Central memory CD8-positive, alpha-beta T cell (primary cell): ENCODE results near the gene C5orf22.
"Not testable (repeated sequence)": the region's sequence is repeated elsewhere in the genome, so short reads cannot be mapped to it uniquely, and the experiment has no call there.

Experiments
- ATAC-seq: fragments of 150-1000 bp; cut with Tn5 transposase; replicated peaks from 2 replicates; pipeline ENCODE4 v1.10.0; 2022; ENCODE audit warnings: mild to moderate bottlenecking, moderate FRiP score, moderate number of reproducible peaks; ENCODE audit not compliant: poor library complexity, severe bottlenecking; ENCODE audit errors: extremely low read depth
- DNase-seq, 2 donors: peaks; one replicate each; pipeline ENCODE4 v3.0.0; 2021; ENCODE audit warnings: low spot score in 2 of 2
- H3K27ac Mint-ChIP-seq: one replicate; pipeline ENCODE4 v1.8.0; 2022; ENCODE audit warnings: low read depth, mild to moderate bottlenecking, moderate library complexity, mixed read lengths
- H3K27me3 Mint-ChIP-seq: one replicate; pipeline ENCODE4 v1.8.0; 2022; ENCODE audit warnings: mixed read lengths
- H3K36me3 Mint-ChIP-seq: one replicate; pipeline ENCODE4 v1.8.0; 2022; ENCODE audit warnings: mild to moderate bottlenecking, moderate library complexity, mixed read lengths; ENCODE audit not compliant: insufficient read depth
- H3K4me1 Mint-ChIP-seq: one replicate; pipeline ENCODE4 v1.8.0; 2022; ENCODE audit warnings: mixed read lengths
- H3K4me3 Mint-ChIP-seq: one replicate; pipeline ENCODE4 v1.8.0; 2022; ENCODE audit warnings: mild to moderate bottlenecking, moderate library complexity, mixed read lengths
- H3K9me3 Mint-ChIP-seq: one replicate; pipeline ENCODE4 v1.8.0; 2022; ENCODE audit warnings: mixed read lengths

C5orf22 gene

GRCh38 chr5:31587546-31587945 lies 55.4 kb downstream of the C5orf22 start:
- no peak overlapping the region for H3K4me3 Mint-ChIP-seq
- H3K27ac Mint-ChIP-seq, result no peak overlapping the region
- no peaks in the 10 kb centered on the region for H3K36me3 Mint-ChIP-seq
- ATAC-seq (no peak), DNase-seq (no peak)
- no peaks in the 10 kb centered on the region for H3K9me3 Mint-ChIP-seq
- no peaks in the 10 kb centered on the region for H3K4me1 Mint-ChIP-seq
- peaks cover 24% of the 10 kb centered on the region for H3K27me3 Mint-ChIP-seq

GRCh38 chr5:31593665-31594064 lies 61.6 kb downstream of the C5orf22 start:
- no peak for DNase-seq
- peaks cover 9% of the 10 kb centered on the region for H3K27me3 Mint-ChIP-seq
- no peaks in the 10 kb centered on the region for H3K4me1 Mint-ChIP-seq
- no peak overlapping the region for H3K27ac Mint-ChIP-seq
- H3K9me3 Mint-ChIP-seq, result no peaks in the 10 kb centered on the region
- no peaks in the 10 kb centered on the region for H3K36me3 Mint-ChIP-seq
- no peak for ATAC-seq
- H3K4me3 Mint-ChIP-seq, result no peak overlapping the region

GRCh38 chr5:31596354-31596753 lies 64.3 kb downstream of the C5orf22 start:
- Mint-ChIP-seq H3K4me3 (no peak overlapping the region), H3K4me1 (no peaks in the 10 kb centered on the region), H3K27ac (no peak overlapping the region), H3K27me3 (peaks cover 17% of the 10 kb centered on the region), H3K36me3 (no peaks in the 10 kb centered on the region), H3K9me3 (no peaks in the 10 kb centered on the region)
- DNase-seq (no peak), ATAC-seq (no peak)

- ATAC-seq (no peak), DNase-seq (no peak)
- no peak overlapping the region for H3K4me3 Mint-ChIP-seq
- no peaks in the 10 kb centered on the region for H3K4me1 Mint-ChIP-seq
- H3K27me3 Mint-ChIP-seq, result peaks cover 29% of the 10 kb centered on the region
- H3K27ac Mint-ChIP-seq, result no peak overlapping the region
- H3K36me3 Mint-ChIP-seq, result no peaks in the 10 kb centered on the region
- no peaks in the 10 kb centered on the region for H3K9me3 Mint-ChIP-seq
Observed at GRCh38 chr5:31598640-31599611, 66.8 kb downstream of the C5orf22 start.

GRCh38 chr5:31602305-31602704 lies 70.2 kb downstream of the C5orf22 start:
- peaks cover 27% of the 10 kb centered on the region for H3K27me3 Mint-ChIP-seq
- H3K4me1 Mint-ChIP-seq, result not testable (repeated sequence)

GRCh38 chr5:31604240-31604639 lies 72.1 kb downstream of the C5orf22 start:
- no peak overlapping the region for H3K27ac Mint-ChIP-seq
- H3K36me3 Mint-ChIP-seq, result no peaks in the 10 kb centered on the region
- H3K9me3 Mint-ChIP-seq, result no peaks in the 10 kb centered on the region
- DNase-seq (no peak), ATAC-seq (no peak)
- no peaks in the 10 kb centered on the region for H3K4me1 Mint-ChIP-seq
- H3K4me3 Mint-ChIP-seq, result no peak overlapping the region
- peaks cover 20% of the 10 kb centered on the region for H3K27me3 Mint-ChIP-seq

More at GRCh38 chr5:31602305-31602704, 70.2 kb downstream of the C5orf22 start:
- ATAC-seq, H3K27ac Mint-ChIP-seq, H3K36me3 Mint-ChIP-seq, DNase-seq, H3K4me3 Mint-ChIP-seq, H3K9me3 Mint-ChIP-seq: not testable (repeated sequence)

GRCh38 chr5:31604644-31605043 lies 72.5 kb downstream of the C5orf22 start:
- Mint-ChIP-seq H3K9me3 (no peaks in the 10 kb centered on the region), H3K4me3 (no peak overlapping the region), H3K4me1 (no peaks in the 10 kb centered on the region), H3K27ac (no peak overlapping the region), H3K36me3 (no peaks in the 10 kb centered on the region), H3K27me3 (peaks cover 20% of the 10 kb centered on the region)
- DNase-seq, result no peak
- ATAC-seq, result no peak
